OCI-LY3 (cell line): Measurements from ENCODE around the gene DENND1A.

Experiments
- CTCF ChIP-seq: fragments of 200-600, 300-600 bp; sonication (generic); IDR thresholded peaks from 2 replicates; pipeline ENCODE4 v1.5.1; 2014; ENCODE audit warnings: antibody characterized with exemption, low read length, low read depth
- EZH2phosphoT487 ChIP-seq: fragments of 200-600 bp; shearing (Covaris generic); IDR thresholded peaks from 2 replicates; pipeline ENCODE4 v1.6.1; 2018; ENCODE audit warnings: antibody characterized with exemption, mixed run types, low read depth

GRCh38 chr9:123450996-123451395 is 478.9 kb downstream of the DENND1A start:
- TF ChIP-seq CTCF: no peak
- no peak for TF ChIP-seq EZH2phosphoT487
